HG02852 (cell line): ENCODE measurements around the gene ARID3A.
A peak's percentile ranks its signal among the peaks of the same experiment; 100 is the strongest.
"Not testable (repeated sequence)": the region's sequence is repeated elsewhere in the genome, so short reads cannot be mapped to it uniquely, and the experiment has no call there.

ENCODE experiments used
- ATAC-seq: cut with Tn5 transposase; IDR thresholded peaks from one replicate; pipeline ENCODE4 v1.9.1; 2021; ENCODE audit warnings: mild to moderate bottlenecking, moderate library complexity; ENCODE audit not compliant: unreplicated experiment

The ARID3A gene, protein sequence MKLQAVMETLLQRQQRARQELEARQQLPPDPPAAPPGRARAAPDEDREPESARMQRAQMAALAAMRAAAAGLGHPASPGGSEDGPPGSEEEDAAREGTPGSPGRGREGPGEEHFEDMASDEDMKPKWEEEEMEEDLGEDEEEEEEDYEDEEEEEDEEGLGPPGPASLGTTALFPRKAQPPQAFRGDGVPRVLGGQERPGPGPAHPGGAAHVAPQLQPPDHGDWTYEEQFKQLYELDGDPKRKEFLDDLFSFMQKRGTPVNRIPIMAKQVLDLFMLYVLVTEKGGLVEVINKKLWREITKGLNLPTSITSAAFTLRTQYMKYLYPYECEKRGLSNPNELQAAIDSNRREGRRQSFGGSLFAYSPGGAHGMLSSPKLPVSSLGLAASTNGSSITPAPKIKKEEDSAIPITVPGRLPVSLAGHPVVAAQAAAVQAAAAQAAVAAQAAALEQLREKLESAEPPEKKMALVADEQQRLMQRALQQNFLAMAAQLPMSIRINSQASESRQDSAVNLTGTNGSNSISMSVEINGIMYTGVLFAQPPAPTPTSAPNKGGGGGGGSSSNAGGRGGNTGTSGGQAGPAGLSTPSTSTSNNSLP

GRCh38 chr19:925526-926322 is at the start of gene ARID3A:
TSS of gene ARID3A (plus strand) at chr19:926035. CDS start at chr19:929529, 3,494 bp downstream.
- ATAC-seq, result peak; percentile 56

GRCh38 chr19:876089-876488 is 49.7 kb upstream of the ARID3A start:
- ATAC-seq, result no peak

DNA sequence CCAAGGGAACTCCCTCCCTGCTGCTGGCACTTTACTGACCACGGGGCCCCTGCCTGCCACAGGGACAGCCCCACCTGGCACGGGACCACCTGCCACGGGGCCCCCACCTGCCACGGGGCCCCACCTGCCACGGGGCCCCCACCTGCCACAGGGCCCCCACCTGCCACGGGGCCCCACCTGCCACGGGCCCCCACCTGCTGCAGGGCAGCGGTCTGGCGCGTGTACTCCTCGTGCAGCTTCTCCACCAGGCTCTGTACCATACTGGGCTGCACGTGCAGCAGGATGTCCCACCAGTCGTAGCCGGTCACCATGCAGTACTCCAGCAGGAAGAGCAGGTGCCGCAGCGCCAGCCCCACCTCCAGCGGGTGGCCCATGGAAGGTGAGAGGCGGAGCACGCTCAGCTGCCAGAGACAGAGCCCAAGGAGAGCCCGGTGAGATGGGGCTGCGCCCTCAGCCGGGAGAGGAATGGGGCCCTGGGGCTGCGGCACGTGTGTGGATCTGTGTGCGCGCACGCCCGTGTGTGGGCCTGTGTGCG is 49.0 kb upstream of the ARID3A start:
- ATAC-seq, result no peak

- not testable (repeated sequence) for ATAC-seq
Observed at GRCh38 chr19:877992-878660, 47.7 kb upstream of the ARID3A start.

- not testable (repeated sequence) for ATAC-seq
Observed at GRCh38 chr19:878751-879561, 46.9 kb upstream of the ARID3A start.

GRCh38 chr19:879711-880438 is 46.0 kb upstream of the ARID3A start:
- ATAC-seq, result no peak

GRCh38 chr19:881385-882071 is 44.3 kb upstream of the ARID3A start:
- no peak for ATAC-seq

DNA sequence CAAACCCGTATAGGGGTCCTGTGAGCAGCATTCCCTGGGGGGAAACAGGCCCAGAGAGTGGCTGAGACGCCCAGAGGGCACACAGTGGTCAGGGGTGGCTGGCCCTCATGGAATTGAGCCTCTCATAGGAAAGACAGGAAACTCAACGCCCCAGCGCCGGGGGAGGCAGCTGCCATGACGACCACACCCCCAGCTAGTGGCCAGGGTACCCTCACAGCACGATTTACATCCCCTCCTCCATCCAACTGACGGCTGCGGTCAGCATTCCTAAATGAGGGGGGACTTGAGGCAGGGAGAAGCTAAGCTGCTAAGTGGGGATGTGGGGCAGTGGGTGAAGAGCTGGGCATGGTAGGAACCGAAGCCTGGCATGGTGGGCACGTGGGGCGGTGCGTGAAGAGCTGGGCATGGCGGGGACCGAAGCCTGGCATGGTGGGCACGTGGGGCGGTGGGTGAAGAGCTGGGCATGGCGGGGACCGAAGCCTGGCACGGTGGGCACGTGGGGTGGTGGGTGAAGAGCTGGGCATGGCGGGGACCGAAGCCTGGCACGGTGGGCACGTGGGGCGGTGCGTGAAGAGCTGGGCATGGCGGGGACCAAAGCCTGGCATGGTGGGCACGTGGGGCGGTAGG is 42.9 kb upstream of the ARID3A start:
- ATAC-seq, result no peak

DNA sequence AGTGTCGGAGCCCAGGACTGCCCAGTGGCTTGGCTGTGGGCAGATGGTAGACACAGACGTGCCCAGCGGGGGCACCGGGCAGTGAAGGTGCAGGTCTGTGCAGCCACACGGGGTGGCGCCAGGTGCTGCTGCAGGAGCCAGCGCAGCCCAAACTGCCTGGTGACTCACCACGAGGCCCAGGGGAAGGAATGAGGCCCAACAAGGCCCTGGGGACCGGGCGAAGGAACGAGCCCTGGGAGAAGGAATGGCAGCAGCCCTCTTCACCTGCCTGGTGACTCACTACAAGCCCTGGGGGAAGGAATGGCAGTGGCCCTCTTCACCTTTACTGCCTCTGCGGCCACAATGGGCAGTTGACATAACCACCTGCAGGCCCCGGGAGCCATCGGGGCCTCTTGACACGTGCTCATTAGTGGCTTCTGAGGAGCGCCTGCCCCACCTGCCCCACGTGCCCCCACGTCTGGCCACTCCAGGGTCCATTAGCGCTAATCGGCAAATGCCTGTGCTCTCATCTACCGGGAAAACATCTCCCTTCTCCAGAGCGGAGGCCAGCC is 42.1 kb upstream of the ARID3A start:
- ATAC-seq, result no peak

DNA sequence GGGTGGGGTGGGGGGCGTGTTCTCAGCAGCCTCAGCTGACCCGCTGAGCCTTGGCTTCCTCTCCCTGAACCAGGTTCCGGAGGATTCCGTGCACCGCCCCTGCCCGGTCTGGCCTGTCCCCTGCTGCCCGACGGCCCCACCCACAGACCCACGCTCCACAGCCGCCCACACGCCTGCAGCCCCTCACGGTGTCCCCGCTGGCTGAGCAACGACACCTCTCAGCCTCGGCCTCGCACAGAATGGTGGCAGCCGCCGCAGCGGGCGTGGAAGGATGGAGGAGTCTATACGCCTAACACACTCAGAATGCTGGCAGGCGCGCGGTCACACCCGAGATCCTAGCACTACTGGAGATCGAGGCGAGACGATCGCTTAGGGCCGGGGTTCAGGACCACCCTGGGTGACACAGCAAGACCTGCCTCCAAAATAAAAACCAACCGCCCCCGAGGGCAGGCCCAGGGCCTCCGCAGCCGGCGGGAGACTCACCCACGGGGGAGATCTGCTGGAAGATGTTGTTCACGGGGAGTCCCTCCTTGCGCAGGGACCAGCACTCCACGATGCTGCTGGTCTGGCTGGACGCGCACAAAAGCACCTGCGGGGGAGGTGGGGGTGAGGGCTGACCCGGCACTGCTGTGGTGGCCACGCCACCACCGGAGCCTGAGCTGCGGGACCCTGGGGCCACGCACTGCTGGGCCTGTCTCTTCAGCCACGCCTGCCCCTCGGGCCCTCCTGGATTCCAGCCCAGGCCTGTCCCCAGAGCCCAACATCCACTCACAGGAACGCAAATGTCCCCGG is 41.2 kb upstream of the ARID3A start:
- no peak for ATAC-seq

DNA sequence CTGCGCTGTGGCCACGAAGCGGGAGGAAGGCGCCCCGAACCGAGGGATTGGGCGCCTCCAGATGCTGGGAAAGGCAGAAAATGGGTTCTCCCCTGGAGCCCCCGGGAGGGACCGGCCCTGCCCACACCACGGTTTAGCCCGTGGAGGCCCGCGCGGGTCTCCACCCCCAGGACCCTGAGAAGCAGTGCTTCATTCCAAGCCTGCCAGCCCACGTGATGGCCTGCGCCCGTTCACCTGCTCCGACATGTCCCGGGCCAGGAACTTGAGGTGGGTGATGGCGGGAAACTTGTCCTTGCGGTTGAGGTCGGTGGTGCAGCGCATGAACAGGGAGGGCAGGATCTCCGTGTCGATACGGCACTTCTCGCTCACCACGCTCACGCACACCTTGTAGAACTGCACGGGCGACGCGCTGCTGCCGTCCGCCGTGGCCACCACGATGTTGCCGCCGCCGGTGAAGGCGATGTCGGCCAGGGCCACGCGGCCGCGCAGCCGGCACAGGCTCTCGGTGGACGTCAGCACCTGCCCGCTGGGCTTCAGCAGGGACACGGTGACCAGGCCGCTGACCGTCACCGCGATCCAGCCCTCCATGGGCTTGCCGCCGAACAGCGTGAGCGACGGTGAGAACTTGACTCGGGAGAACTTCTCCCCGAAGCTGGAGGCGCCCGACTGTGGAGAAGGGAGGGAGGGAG is 40.2 kb upstream of the ARID3A start:
- no peak for ATAC-seq

DNA sequence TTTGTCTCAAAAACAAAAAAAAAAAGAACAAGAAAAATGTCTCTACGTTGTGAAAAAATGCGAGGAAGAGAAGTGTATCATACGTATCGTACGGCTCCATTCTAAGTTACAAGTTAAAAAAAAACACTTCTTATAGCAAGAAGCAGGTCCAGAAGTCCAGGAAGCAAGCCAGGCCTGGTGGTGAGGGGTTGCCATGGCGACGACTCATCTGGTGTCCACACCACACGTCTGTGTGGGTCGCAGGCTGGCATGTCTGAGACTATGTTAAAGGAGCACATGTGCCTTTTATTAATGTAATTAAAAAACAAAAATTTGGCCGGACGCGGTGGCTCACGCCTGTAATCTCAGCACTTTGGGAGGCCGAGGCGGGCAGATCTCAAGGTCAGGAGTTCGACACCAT is 38.8 kb upstream of the ARID3A start:
- ATAC-seq, result no peak

DNA sequence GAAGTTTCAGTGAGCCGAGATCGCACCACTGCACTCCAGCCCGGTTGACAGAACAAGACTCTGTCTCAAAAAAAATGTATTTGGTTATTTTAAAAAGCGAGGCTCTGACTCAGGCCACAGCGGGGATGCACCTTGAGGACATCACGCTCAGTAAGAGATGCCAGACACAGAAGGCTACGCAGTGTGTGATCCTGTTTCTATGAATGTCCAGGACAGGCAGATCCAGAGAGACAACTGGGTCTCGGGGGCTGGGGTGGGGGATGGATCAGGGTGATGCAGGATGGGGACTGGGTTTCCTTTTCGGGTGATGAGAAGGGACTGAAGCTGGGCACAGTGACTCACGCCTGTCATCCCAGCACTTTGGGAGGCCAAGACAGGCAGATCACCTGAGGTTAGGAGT is 38.2 kb upstream of the ARID3A start:
- ATAC-seq, result no peak

DNA sequence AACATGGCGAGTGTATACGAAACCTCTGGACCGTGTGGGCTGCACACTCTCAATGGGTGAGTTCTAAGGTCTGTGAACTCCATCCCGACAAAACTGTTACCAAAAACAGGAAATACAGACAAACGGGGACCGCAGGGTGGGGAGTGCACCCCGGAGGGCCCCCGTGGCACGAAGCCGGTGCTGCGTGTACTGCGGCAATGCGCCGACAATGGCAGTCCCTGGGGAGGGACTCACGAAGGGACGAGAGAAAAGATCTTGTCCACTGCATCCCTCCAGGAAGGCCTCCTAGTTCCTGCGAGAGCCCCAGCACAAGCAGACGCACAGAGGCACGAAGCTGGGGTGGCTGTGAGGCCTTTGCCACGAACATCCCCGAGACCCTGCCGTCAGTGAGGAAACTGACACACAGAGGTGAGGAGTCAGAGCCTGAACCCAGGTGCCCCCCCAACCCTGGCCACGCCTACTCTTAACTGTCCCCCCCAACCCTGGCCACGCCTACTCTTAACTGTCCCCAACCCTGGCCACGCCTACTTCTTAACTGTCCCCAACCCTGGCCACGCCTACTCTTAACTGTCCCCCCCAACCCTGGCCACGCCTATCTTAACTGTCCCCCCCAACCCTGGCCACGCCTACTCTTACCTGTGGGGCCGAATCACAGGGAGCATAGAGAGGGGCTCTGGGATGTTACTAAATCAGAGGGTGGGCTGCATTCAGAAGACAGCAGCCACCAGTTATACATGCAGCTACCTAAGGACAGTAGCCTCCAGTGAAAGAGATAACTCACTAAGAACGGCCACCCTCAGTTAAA is 37.1 kb upstream of the ARID3A start:
- no peak for ATAC-seq

DNA sequence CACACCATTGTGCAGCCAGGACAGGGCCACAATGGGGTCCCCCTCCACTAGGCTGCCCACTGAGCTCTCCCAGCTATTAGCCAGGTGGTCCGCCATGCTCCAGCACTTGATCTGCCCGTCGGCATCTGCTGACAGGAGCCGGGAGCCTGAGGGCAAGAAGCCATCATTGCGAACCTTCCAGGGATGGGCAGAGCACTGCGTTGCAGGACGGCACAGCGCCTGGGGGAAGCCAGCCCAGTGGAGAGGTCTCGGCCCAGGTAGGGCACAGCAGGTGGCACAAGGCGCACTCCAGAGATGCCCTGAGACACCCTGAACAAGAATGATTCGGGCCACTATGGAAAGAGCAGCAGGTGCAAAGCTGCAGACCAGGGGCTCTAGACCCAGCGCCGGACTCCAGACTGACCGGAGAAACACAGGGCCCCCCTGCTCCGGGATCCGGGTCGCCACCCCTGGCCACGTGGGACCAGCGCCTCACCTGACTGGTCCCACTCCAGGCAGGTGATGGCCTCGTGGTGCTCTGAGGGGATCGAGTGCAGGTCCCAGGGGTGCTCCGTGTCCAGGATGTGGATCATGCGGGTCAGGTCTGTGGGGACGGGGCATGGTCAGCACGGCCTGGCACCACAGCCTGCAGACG is 36.1 kb upstream of the ARID3A start:
- no peak for ATAC-seq
